HG03175 (cell line): ENCODE data around the gene BAD.

Experiments used
- ATAC-seq: cut with Tn5 transposase; IDR thresholded peaks from one replicate; pipeline ENCODE4 v1.9.1; 2021; ENCODE audit warnings: mild to moderate bottlenecking, moderate library complexity; ENCODE audit not compliant: unreplicated experiment

The BAD gene

DNA sequence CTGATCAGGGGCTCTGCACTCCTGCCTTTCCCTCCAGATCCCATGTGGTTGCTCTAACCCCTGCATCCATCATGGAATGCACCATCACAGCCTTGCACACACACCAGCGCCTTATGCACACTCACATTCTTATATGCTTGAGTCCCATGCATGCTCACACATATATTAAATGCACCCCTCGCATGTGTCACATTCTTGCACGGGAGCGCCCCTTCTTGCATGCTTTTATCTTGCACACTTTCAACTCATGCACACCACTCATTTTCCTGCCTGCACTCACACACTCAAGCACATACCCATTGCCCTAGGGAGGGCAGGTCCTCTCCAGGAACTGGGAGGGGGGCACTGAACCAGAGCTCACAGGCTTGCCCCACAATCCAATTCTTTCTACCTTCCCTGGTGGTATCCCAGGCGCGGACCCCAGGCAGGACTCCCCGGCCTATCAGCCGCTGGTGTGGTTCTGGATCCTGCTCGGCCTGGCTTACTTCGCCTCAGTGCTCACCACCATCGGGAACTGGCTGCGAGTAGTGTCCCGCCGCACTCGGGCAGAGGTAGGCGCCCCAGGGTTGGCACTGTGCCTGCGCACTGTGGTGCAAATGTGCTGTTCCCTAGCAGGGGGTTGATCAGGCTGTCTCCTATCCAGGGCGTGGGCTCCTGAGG, 13.4 kb upstream of the BAD start:
- no peak for ATAC-seq

DNA sequence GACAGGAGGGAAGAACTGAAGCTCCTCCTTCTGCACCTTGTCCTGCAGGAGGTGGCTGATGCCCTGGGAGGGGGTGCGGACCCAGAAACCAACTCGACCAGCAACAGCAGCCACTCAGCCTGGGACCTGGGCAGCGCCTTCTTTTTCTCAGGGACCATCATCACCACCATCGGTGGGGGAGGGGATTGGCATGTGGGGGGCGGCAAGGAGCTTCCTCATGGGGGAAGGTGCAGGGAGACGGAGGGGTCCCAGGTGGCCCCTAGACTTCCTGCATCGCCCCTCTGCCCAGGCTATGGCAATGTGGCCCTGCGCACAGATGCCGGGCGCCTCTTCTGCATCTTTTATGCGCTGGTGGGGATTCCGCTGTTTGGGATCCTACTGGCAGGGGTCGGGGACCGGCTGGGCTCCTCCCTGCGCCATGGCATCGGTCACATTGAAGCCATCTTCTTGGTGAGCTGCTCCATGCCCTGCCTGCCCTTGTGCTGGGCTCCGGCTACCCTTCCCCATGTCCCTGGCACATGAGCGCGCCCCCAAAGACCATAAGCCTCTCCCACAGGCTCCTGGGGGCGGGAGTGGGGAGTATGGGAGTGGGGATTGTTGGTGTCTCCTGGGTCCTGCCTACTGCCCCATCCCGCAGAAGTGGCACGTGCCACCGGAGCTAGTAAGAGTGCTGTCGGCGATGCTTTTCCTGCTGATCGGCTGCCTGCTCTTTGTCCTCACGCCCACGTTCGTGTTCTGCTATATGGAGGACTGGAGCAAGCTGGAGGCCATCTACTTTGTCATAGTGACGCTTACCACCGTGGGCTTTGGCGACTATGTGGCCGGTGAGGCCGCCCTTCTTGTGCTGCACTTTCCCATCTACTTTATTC, 12.6 kb upstream of the BAD start:
- no peak for ATAC-seq

DNA sequence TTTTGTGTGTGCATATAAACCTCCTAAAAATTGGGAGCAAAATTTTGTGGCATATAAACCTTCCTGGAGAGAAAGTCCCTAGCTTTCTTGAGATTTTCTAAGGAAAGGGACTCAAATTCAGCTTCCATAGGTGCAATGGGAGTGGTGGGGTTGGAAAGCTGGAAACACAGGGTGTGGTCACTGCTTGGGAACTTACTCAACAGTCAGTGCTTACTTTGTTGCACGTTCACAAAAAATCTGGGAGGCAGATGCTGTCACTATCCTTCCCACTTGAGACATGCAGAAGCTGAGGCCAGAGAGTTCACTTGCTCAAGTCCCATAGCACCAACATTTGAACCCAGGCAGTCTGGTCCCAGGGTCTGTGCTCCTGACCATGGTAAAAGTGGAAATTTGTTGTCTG, 11.8 kb upstream of the BAD start:
- ATAC-seq, result no peak

DNA sequence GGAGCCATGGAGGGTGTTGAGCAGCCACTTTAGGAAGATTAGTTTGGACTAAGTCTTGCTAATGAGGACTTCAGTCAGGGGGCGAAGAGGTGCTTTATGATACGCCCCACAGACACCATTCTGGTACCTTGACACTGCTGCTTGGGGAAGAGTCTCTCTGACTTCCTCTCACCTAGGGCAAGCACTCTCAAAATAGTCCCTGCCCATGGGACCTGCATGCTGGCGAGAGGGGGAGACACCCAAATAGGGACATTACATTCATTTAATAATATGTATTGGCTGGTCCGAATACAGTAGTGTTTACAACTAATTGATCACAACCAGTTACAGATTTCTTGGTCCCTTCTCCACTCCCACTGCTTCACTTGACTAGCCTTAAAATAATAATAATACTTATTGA, 11.3 kb upstream of the BAD start:
- ATAC-seq, result no peak

DNA sequence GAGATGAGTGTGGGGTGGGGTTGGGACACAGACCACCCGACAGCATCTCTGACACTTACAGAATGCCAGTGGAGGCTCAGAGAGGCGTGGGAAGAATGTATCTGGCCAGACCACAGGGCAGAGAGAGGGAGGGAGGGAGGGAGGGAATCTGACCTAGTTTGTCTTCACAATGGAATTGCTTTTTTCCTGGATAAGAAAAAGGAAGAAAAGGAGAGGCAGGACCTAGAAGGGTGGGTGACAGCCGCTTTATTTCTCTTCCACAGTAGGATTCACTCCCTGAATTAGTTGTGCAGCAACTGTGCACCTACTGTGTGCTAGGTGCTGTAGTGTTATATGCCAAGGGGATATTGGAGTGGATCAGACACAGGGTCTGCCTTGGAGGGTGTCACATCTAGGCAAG, 10.3 kb upstream of the BAD start:
- no peak for ATAC-seq

DNA sequence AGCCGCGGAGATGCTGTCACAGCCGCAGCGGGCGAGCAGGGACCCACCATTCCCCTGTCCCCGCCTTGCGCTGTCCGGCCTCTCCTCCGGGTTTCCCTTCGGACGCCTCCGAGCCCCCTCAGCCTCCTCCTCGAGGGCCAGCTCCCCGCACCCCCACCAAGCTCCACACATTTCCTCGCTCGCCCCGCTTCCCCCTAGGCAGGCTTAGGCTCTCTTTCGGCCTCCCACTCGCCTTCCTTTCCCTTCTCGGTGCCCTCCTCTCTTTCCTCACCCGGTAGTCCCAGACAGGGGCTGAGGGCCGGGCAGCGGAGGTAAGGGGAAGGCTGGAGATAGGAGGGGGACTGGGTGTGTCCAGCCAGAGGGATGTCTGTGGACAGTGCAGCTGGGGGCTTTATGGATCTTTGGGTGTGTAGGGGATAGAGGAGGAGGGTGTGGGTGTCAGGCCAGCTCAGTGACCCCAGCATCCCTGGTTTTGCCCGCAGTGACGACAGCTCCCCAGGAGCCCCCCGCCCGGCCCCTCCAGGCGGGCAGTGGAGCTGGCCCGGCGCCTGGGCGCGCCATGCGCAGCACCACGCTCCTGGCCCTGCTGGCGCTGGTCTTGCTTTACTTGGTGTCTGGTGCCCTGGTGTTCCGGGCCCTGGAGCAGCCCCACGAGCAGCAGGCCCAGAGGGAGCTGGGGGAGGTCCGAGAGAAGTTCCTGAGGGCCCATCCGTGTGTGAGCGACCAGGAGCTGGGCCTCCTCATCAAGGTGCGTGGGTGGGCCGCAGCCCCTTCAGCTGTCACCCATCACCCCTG, 8.2 kb upstream of the BAD start:
- no peak for ATAC-seq

DNA sequence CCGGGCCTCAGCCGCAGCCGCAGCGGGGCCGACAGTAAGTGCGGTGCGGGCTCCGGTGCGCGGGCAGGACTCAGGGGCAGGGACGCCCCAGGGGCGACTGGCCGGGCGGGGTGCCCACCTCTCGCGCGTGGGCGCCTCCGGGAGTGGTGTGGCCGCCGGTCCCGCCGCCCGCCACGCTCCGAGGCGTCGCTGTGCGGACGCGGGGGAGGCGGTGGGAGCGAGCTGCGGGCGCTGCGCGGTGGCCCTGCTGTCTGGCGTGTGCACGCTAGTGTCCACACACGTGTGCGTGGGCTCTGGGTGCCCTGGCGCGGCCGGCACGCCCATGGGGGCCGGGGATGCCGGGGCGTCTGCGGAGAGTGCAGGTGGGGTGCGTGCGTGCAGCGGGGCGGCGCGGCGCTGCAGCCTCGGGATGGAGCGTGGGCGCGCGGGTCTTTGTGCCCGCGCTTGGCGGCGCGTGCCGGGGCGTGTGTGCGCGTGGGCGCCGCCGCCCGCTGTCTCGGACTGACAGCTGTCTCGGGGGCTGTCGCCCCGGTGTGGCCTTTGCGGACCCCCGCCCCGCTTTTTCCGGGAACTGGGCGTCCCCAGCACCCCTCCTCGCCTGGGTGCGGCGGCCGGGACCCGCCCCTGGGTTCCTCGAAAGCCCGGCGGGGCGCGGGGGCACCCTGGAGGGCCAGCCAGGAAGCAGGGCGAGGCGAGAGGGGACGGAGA, 7.4 kb upstream of the BAD start:
- no peak for ATAC-seq

DNA sequence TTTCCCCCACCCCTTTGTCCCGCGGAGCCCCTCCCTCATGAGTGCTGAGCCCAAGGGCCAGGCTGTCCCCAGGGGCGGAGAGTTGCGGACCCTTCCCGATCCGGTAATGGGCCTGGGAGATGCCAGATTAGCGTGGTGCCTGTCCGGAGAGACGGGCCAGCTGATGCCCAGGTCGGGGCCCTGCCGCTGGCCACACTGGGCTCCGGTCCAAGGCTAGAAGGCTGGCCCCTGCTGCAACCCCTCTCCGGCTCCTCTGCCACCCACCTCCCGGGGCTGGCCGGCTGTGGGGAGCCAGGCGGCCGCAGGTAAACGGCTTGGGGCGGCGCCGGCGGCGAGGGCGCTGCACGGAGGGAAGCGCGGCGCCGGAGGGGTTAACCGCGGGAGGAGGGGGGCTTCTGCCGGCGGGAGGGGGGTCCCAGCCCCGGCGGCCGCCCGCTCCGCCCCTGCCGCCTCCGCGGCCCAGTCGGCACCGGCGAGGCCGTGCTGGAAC, 6.8 kb upstream of the BAD start, which contains the start of gene KCNK4:
Gene KCNK4 (plus strand): TSS at position 41 of the 490 bp plus-strand sequence. CDS start 1,717 bp downstream, outside the sequence.
- ATAC-seq, result no peak

DNA sequence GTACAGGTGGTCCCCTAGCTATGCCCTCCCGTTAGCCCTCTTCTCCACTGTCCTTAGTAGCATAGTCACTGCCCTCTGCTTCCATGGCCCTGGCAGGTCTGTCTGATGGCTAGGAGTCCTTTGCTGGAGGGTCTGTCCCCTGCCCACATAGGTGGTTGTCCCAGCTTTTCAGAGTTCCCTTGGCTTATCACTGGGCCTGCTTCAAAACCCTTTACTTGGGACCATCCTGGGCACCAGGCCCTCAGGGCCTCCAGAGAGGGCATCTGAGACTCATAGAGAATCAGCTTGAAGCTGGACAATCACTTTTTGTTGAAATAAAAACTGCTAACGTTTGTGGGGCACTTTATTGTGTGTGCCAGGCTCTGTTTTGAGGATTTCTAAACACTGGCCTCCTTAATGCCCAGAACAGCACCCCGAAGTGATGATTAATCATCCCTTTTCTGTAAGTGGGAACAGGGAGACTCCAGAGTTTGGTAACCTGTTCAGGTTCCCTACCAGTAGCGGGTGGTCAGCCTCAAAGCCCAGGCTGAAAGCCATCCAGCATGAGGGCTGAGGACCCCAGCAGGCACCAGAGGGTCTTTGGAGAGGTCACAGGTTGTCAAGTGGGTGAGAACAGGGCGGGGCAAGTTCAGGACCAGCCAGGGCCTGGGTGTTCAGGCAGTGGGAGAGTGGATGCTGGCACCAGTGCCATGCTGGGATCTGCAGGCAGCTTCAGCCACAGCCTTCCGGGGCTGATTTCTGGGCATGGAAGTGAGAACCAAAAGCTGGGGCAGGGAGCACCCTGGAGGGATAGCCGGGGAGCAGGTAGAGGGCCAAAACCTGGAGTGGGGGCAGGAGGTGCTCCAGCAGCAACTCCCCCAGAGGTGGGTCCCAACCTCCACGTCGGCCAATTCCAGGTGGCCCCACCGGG, 6.1 kb upstream of the BAD start:
- no peak for ATAC-seq

DNA sequence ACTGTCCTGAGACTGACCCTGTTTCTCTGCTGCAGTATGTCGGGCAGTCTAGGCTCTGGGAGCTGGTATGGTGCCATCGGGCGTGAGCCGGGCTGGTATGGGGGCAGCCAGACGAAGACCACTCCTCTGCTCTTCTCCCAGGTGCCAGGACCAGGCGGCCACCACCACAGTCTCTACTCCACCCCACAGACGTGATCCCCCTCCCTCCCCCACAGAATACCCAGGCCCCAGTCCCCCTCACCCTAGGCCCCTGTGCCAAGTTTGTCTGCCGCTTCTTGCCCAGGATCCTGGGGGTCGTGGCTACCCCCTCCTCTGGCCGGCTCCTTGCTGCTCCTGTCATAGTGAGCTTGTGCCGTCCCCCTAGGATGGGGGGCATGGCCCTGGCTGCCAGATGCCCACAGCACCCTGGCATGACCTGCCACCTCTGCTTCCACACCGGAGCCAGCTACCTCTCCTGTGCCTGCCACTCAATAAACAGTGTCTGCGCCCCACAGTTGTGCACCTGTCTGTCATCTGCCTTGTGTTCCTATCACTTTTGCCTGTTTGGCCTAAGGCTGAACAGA, 4.6 kb upstream of the BAD start:
- ATAC-seq, result no peak

DNA sequence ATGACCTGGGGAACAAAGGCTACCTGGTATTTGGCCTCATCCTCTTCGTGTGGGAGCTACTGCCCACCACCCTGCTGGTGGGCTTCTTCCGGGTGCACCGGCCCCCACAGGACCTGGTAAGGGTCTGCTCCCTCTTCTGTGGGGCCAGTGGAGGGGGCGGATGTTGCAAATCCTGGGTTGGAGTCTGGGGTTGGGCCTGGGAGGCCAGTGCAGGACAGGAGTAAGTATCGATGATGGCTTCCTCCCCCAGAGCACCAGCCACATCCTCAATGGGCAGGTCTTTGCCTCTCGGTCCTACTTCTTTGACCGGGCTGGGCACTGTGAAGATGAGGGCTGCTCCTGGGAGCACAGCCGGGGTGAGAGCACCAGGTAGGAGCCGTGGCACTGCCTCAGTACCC, 3.9 kb upstream of the BAD start:
- ATAC-seq, result no peak

DNA sequence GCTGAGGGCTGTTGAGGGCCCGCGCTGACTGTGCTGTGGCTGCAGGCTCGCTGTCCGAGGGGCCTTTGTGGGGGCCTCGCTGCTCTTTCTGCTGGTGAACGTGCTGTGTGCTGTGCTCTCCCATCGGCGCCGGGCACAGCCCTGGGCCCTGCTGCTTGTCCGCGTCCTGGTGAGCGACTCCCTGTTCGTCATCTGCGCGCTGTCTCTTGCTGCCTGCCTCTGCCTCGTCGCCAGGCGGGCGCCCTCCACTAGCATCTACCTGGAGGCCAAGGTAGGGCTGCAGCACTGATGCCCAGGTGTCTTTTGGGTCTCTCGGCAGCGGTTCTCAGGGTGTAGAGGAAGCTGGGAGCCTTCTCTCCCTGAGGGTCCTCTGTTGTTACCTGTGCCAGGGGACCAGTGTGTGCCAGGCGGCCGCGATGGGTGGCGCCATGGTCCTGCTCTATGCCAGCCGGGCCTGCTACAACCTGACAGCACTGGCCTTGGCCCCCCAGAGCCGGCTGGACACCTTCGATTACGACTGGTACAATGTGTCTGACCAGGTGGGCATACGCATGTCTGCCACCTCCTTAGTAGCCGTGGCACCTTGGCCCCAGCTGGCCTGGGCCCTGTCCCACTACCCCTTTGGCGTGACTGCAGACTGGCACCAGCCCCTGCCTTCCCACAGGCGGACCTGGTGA, 3.3 kb upstream of the BAD start:
- no peak for ATAC-seq

DNA sequence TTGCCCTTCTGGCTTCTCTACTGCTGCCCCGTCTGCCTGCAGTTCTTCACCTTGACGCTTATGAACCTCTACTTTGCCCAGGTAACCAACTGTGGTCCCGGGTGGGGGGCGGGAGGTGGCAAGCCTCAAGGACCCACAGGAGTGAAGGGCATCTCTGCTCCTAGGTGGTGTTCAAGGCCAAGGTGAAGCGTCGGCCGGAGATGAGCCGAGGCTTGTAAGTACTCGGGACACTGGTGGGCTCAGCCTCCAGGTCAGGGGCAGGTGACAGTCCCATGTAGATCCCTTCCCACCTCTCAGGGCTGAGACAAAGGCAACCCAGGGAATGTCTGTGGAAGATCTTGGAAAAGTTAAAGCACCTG, 2.3 kb upstream of the BAD start:
- ATAC-seq, result no peak

DNA sequence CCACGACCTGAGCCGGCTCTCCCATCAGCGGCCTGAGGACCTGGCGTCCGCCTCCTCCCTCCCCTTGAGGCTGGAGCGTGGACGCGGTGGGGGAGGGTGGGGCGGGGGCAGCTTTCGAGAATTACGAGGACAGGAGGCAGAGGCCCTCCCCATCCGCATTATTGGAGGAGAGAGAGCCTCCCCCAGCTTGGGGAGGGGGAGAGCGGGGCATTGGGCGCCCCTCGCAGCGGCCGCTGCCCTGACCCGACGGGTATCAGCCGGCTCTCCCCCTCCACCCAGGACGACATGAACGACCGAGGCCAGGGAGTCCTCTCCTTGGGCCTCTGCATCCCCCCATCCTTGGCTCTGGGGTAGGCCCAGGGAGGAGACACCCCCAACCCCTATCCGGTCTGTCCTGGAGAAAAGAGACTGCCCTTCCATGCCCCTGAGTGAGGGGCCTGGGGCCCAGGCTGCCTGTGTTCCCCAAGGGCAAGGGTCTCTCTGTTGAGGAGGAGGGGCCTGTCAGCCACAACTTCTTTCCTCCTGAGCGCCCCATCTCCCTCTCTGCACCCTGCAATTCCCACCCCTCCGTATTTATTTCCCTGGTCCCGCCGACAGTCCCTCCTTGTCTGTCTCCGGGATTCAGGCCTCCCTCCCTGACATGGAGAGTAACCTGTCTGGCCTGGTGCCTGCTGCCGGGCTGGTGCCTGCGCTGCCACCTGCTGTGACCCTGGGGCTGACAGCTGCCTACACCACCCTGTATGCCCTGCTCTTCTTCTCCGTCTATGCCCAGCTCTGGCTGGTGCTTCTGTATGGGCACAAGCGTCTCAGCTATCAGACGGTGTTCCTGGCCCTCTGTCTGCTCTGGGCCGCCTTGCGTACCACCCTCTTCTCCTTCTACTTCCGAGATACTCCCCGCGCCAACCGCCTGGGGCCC, 1.7 kb upstream of the BAD start:
- ATAC-seq, result no peak

DNA sequence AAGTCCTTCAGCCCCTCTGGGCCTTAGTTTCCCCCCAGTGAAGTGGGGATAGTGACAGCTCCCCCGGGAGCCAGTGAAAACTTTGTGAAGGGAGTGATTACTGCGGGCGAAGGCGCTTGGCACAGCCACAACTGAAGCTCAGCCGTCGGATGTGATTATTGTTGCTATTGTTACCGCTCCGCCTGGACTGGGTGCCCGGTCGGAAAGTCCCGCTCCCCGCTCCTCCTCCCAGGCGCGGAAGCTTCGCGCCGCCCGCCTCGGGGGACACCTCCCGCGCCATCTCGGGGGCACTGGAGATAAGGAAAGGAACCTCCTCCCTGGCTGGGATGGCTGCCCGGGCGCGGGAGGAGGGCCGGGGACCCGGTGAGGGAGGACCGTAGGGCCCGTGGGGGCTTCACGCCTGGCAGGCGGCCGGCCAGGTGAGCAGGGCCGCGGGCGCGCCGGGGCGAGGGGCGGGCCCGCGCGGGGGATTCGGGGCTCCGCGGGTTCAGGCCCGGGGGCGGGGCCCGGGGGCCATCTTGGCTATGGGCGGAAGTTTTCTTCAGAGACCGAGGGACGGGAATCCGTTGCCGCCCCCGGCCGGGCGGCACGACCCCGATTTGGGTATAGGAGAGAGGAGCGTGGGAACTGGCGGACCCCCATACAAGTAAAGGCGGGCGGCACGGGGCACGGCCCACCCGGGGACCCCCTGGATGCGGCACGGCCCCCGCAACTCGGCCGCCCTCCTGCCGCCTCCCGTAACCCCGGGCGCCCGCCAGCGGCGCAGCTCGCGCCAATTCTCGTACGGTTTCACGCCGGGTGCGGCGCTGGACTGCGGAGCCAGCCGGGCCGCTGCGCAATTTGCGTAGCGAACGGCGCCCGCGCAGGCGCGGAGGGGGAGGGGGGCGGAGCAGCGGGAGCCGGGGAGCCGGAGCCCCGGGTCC, 758 bp upstream of the BAD start, which contains the start of gene GPR137:
Gene GPR137 (plus strand): TSS at position 887 of the 923 bp plus-strand sequence. CDS start 677 bp downstream, outside the sequence.
- peak; percentile 66 for ATAC-seq

DNA sequence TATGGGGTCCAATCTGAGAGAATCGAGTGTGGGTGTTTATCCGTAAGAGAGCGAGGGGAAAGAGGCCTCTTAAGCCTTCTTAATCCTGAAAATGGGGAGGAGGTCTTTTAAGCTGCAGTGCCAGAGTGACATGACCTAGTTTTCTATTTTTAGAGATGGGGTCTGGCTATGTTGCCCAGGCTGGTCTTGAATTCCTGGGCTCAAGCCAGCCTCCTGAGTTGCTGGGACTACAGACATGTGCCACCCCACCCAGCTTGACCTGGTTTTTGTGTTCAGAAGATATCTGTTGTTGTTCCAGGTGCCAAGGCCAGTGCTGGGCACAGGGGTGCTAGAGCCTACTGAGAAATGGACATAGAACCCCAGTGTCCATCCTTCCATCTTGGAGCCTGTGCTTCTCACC, 1.4 kb downstream of the BAD start:
- no peak for ATAC-seq
